ENCODE measurements around the gene ATXN1. TPM values are rescaled to one million over a fixed set of nuclear protein-coding genes. Genes with fewer than 3 reads are reported as not detected.

ATXN1 gene
- total and polyA plus RNA-seq, 2 of the 8 experiments (the other 6 are each of a cell fraction or from before 2014, with no cell fraction given) = 1.6 to 4.0 TPM

- 95% methylated on average over 31 of the region's 31 CpGs; no CpG with 5 or more reads in 1 of the 2 experiments for WGBS, 2 experiments (ENCODE audit: extremely low coverage in 1 of 2, insufficient coverage in 1 of 2, insufficient read length in 1 of 2, insufficient replicate concordance in 2 of 2, low coverage in 1 of 2, low lambda C conversion rate in 2 of 2, missing lambda C conversion rate in 1 of 2)
- POLR2A ChIA-PET (ENCODE audit: partially characterized antibody) = no interaction called here
- no peak overlapping the region for H3K4me2 ChIP-seq (ENCODE audit: insufficient read depth in 1 of 2, low read depth in 2 of 2, low read length in 2 of 2)
- H3K27ac ChIP-seq (ENCODE audit: low read depth, low read length) = no peak overlapping the region
- no peaks in the 10 kb centered on the region for H3K4me1 ChIP-seq (replicated peaks in 1 of 4; ENCODE audit: control insufficient read depth in 3 of 4, insufficient read depth in 4 of 4, low read length in 3 of 4)
- H2BK5ac ChIP-seq (ENCODE audit: low read depth, low read length) = peak overlapping the region; percentile 52; the same call in 1 of the 2 replicates
- no peaks in the 10 kb centered on the region for H3K23me2 ChIP-seq (ENCODE audit: low read depth, low read length)
- H3K14ac ChIP-seq (ENCODE audit: insufficient read length) = no peak overlapping the region
- no peak overlapping the region for H4K5ac ChIP-seq (ENCODE audit: insufficient read length, low read depth, low read length)
- H3K9me3 ChIP-seq (ENCODE audit: insufficient read depth in 2 of 2, low read depth in 1 of 2, low read length in 1 of 2) = no peaks in the 10 kb centered on the region
- no peak overlapping the region for H4K8ac ChIP-seq (ENCODE audit: extremely low read depth, insufficient read depth, low read length)
- peak overlapping the region; percentile 80 for H4K91ac ChIP-seq (replicated peaks; ENCODE audit: insufficient read length, low read length)
- no peaks in the 10 kb centered on the region for H3K79me1 ChIP-seq (ENCODE audit: low read depth, low read length)
- H2AK5ac ChIP-seq (ENCODE audit: low read depth, low read length) = no peak overlapping the region
- peak overlapping the region; percentile 86; the same call in 1 of the 2 replicates for H2BK20ac ChIP-seq (ENCODE audit: low read length)
- H2BK120ac ChIP-seq (replicated peaks; ENCODE audit: low read depth, low read length) = no peak overlapping the region
- no peak for DNase-seq (ENCODE audit: low read depth in 1 of 2, low spot score in 2 of 2)
- CTCF ChIA-PET (ENCODE audit: partially characterized antibody) = interaction anchor here (0.7 to 3.0 kb wide), 10 partner anchors 9 to 82 kb away, joined by 3 to 22 read pairs (median 3); no protein-coding TSS in a partner anchor
- H3K36me3 ChIP-seq (ENCODE audit: control insufficient read depth in 2 of 4, insufficient read depth in 4 of 4, low read length in 3 of 4) = no peaks in the 10 kb centered on the region
- no peak overlapping the region for H3K56ac ChIP-seq (replicated peaks; ENCODE audit: insufficient read length, low read depth, low read length)
- peak overlapping the region; percentile 35; the same call in 1 of the 2 replicates for H2BK12ac ChIP-seq (ENCODE audit: low read depth, low read length)
- no peaks in the 10 kb centered on the region for H3K79me2 ChIP-seq (ENCODE audit: control insufficient read depth in 1 of 2, insufficient read depth in 2 of 2, low read length in 2 of 2)
- H2AFZ ChIP-seq (ENCODE audit: low read length) = no peak overlapping the region
- no peak overlapping the region for H3K9ac ChIP-seq (replicated peaks in 1 of 4; ENCODE audit: extremely low read depth in 1 of 4, low read depth in 3 of 4, low read length in 3 of 4)
- TF ChIP-seq CBX5 (IDR thresholded peaks at IDR 0.05; ENCODE audit: low read depth, low read length) = no peak
- TF ChIP-seq, protein P1, sequence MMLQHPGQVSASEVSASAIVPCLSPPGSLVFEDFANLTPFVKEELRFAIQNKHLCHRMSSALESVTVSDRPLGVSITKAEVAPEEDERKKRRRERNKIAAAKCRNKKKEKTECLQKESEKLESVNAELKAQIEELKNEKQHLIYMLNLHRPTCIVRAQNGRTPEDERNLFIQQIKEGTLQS (IDR thresholded peaks at IDR 0.05; ENCODE audit: insufficient read depth, low read depth, low read length) = no peak
- TF ChIP-seq CREB1 (IDR thresholded peaks at IDR 0.05) = no peak
- no peak for TF ChIP-seq PHF8 (conservative IDR thresholded peaks at IDR 0.05; ENCODE audit: low read depth, low read length)
- no peak for TF ChIP-seq EGR1 (IDR thresholded peaks at IDR 0.05; ENCODE audit: borderline replicate concordance, low read depth, low read length)
- TF ChIP-seq CHD2 (IDR thresholded peaks at IDR 0.05; ENCODE audit: low read length) = no peak
- no peak for TF ChIP-seq POLR2AphosphoS5 (IDR thresholded peaks at IDR 0.05; ENCODE audit: low read depth, low read length)
- no peak for TF ChIP-seq KDM4A (IDR thresholded peaks at IDR 0.05; ENCODE audit: low read depth, low read length, severe bottlenecking)
- TF ChIP-seq HDAC2 (IDR thresholded peaks at IDR 0.05; ENCODE audit: borderline replicate concordance in 1 of 2, low read depth in 2 of 2, low read length in 2 of 2) = no peak
- TF ChIP-seq NANOG (IDR thresholded peaks at IDR 0.05; ENCODE audit: insufficient read depth, low read depth, low read length, poor library complexity, severe bottlenecking) = no peak
- TF ChIP-seq JUND (IDR thresholded peaks at IDR 0.05; ENCODE audit: low read length) = no peak
- no peaks in the 10 kb centered on the region for H4K20me1 ChIP-seq (replicated peaks in 1 of 2; ENCODE audit: control insufficient read depth in 1 of 2, insufficient read depth in 2 of 2, low read length in 2 of 2)
- peak overlapping the region; percentile 48 for H3K18ac ChIP-seq (ENCODE audit: extremely low read depth, low read length)
- H2BK15ac ChIP-seq (ENCODE audit: low read length) = no peak overlapping the region
- H3K27me3 ChIP-seq (replicated peaks in 1 of 4; ENCODE audit: control insufficient read depth in 3 of 4, extremely low read depth in 1 of 4, insufficient read depth in 3 of 4, low read length in 3 of 4) = no peaks in the 10 kb centered on the region
- H3K4me3 ChIP-seq (ENCODE audit: extremely low read depth in 1 of 4, insufficient read depth in 2 of 4, low read depth in 3 of 4, low read length in 4 of 4) = no peak overlapping the region
- FAIRE-seq = no peak
- H3K4ac ChIP-seq (replicated peaks; ENCODE audit: insufficient read length, low read depth, low read length) = no peak overlapping the region
- H3K23ac ChIP-seq (ENCODE audit: insufficient read length) = no peak overlapping the region
These were observed 495.6 kb downstream of the ATXN1 start for GRCh38 chr6:16265351-16266341.
